Measurements from ENCODE around the gene NAA40.

The NAA40 gene

DNA sequence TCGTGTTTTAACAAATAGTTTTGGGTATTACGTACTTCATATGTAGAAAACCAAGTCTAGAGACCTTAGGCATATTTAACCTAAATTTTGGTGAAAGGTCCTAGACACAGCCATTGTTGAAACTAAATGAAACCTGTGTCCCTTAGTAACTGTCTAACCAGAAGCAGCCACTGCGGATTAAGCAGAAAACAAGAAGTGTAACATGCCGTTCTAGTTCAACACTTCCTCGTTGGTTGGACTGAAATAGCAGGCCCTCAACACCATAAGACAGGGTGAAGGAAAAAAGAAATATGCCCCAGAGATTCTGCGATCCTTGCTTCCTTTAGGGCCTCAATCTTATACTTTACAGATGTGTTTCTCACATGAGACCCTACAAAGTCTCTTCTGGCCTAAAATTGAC, 2.0 kb downstream of the NAA40 start:
- Histone ChIP-seq H3K4me3 (ENCODE audit: low read depth, low read length) (no peak overlapping the region), H3K9me3 (no peaks in the 10 kb centered on the region), H3K27me3 (no peaks in the 10 kb centered on the region), H3K4me1 (peaks cover 12% of the 10 kb centered on the region), H3K36me3 (no peaks in the 10 kb centered on the region)
- TF ChIP-seq, protein P1, sequence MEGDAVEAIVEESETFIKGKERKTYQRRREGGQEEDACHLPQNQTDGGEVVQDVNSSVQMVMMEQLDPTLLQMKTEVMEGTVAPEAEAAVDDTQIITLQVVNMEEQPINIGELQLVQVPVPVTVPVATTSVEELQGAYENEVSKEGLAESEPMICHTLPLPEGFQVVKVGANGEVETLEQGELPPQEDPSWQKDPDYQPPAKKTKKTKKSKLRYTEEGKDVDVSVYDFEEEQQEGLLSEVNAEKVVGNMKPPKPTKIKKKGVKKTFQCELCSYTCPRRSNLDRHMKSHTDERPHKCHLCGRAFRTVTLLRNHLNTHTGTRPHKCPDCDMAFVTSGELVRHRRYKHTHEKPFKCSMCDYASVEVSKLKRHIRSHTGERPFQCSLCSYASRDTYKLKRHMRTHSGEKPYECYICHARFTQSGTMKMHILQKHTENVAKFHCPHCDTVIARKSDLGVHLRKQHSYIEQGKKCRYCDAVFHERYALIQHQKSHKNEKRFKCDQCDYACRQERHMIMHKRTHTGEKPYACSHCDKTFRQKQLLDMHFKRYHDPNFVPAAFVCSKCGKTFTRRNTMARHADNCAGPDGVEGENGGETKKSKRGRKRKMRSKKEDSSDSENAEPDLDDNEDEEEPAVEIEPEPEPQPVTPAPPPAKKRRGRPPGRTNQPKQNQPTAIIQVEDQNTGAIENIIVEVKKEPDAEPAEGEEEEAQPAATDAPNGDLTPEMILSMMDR (IDR thresholded peaks at IDR 0.05; ENCODE audit: low read depth, low read length) = no peak
- DNase-seq = no peak

- Histone ChIP-seq H3K4me3 (ENCODE audit: low read depth, low read length) (no peak overlapping the region), H3K4me1 (peaks cover 12% of the 10 kb centered on the region), H3K36me3 (peaks cover 11% of the 10 kb centered on the region), H3K9me3 (no peaks in the 10 kb centered on the region), H3K27me3 (no peaks in the 10 kb centered on the region)
- no peak for DNase-seq
- TF ChIP-seq, protein P1 (IDR thresholded peaks at IDR 0.05; ENCODE audit: low read depth, low read length) = no peak
These were observed 3.1 kb downstream of the NAA40 start for GRCh38 chr11:63941901-63942300.

- H3K4me3 ChIP-seq (ENCODE audit: low read depth, low read length) = no peak overlapping the region
- DNase-seq = no peak
- H3K9me3 ChIP-seq = no peaks in the 10 kb centered on the region
- TF ChIP-seq, protein P1 (IDR thresholded peaks at IDR 0.05; ENCODE audit: low read depth, low read length) = no peak
- H3K27me3 ChIP-seq = no peaks in the 10 kb centered on the region
- H3K4me1 ChIP-seq = peaks cover 12% of the 10 kb centered on the region
- peaks cover 15% of the 10 kb centered on the region for H3K36me3 ChIP-seq
These were observed 4.0 kb downstream of the NAA40 start for GRCh38 chr11:63942803-63943202.

DNA sequence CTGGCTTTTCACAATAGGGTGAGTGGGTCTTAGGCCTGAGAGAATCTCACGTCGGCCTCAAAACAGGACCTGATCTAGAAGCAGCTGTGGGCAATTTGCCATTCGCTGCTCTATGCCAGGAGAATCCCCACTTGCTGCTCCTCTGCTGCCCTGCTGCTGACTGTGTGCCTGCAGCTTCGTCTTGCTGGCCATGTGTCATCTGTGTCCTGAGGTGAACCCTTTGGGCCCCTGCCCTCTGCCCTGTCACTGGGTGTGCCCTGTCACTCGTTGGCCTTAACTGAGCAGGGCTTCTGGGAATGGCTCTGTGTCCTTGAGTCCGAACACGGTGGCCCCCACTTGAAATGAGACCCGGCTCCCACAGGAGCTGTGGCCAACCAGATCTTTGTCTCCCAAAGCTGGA, 6.2 kb downstream of the NAA40 start:
- no peak overlapping the region for H3K4me3 ChIP-seq (ENCODE audit: low read depth, low read length)
- H3K36me3 ChIP-seq = peaks cover 19% of the 10 kb centered on the region
- TF ChIP-seq, protein P1 (IDR thresholded peaks at IDR 0.05; ENCODE audit: low read depth, low read length) = no peak
- H3K27me3 ChIP-seq = no peaks in the 10 kb centered on the region
- no peaks in the 10 kb centered on the region for H3K9me3 ChIP-seq
- DNase-seq = peak; percentile 58
- peaks cover 12% of the 10 kb centered on the region for H3K4me1 ChIP-seq

DNA sequence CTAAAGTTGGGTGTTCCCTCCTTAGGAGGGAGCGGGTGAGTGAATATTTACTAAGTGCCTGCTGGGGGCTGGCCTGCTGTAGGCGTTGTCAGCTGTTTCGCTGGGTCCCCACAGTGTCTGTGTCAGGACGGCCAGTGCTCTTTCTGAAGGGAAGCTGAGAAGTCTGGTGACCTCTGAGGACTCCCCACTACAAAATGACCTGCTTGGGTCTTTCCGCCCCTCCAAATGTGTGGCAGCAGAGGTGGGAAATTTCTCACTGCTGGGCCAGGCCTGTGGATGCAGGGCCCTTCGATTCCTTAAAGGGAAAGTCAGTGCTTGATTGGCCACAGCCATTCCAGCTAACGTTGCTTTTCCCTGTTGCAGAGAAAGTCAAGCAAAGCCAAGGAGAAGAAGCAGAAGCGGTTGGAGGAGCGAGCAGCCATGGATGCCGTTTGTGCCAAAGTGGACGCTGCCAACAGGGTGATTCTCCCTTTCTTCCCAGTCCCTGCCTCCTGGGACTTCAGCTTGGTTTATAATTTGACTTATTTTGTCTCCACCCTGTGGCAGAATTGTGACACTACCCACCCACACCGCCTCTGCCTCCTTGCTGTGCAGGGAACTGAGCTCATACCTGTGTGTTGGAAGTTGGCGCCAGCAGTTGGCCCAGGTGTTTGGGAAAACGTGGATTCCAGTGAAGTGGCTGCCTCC, 6.8 kb downstream of the NAA40 start:
- DNase-seq = peak; percentile 66
- Histone ChIP-seq H3K27me3 (no peaks in the 10 kb centered on the region), H3K36me3 (peaks cover 19% of the 10 kb centered on the region), H3K9me3 (no peaks in the 10 kb centered on the region), H3K4me1 (peaks cover 12% of the 10 kb centered on the region), H3K4me3 (ENCODE audit: low read depth, low read length) (no peak overlapping the region)
- TF ChIP-seq, protein P1 (IDR thresholded peaks at IDR 0.05; ENCODE audit: low read depth, low read length) = peak; percentile 57

GRCh38 chr11:63951779-63952536, 13.2 kb downstream of the NAA40 start:
- Histone ChIP-seq H3K4me1 (no peaks in the 10 kb centered on the region), H3K9me3 (no peaks in the 10 kb centered on the region), H3K27me3 (no peaks in the 10 kb centered on the region), H3K4me3 (ENCODE audit: low read depth, low read length) (no peak overlapping the region), H3K36me3 (peaks cover 18% of the 10 kb centered on the region)
- TF ChIP-seq, protein P1 (IDR thresholded peaks at IDR 0.05; ENCODE audit: low read depth, low read length) = no peak
- no peak for DNase-seq

Measured in BE2C (cell line).